ENCODE measurements around the gene MACROD1. TPM values are rescaled to one million over a fixed set of nuclear protein-coding genes. Genes with fewer than 3 reads are reported as not detected.

The MACROD1 gene
- total and polyA plus RNA-seq, 2 experiments from 2014 or later, result 21.2 to 29.8 TPM

- Histone ChIP-seq H2AFZ (no peak overlapping the region), H3K4me2 (no peak overlapping the region), H3K79me2 (no peaks in the 10 kb centered on the region), H3K9me2 (replicated peaks; ENCODE audit: insufficient read depth) (no peaks in the 10 kb centered on the region), H3K4me3 (no peak overlapping the region), H3K27ac (no peak overlapping the region), H3K4me1 (ENCODE audit: insufficient read depth) (no peaks in the 10 kb centered on the region), H3K36me3 (replicated peaks; ENCODE audit: insufficient read depth, low read depth) (no peaks in the 10 kb centered on the region), H4K20me1 (ENCODE audit: insufficient read depth, poor library complexity, severe bottlenecking) (no peaks in the 10 kb centered on the region), H3K9me3 (ENCODE audit: low read depth) (no peaks in the 10 kb centered on the region), H3K27me3 (no peaks in the 10 kb centered on the region)
- TF ChIP-seq EZH2 (IDR thresholded peaks at IDR 0.05; ENCODE audit: borderline replicate concordance), result no peak
- no peak for TF ChIP-seq EZH2phosphoT487 (IDR thresholded peaks at IDR 0.05; ENCODE audit: low read depth, severe bottlenecking, unreplicated experiment)
- TF ChIP-seq CTCF (IDR thresholded peaks at IDR 0.05; ENCODE audit: poor library complexity), result no peak
- no peak for DNase-seq (ENCODE audit: low spot score)
- 79% methylated on average over 41 of the region's 41 CpGs for WGBS (ENCODE audit: low lambda C conversion rate, missing lambda C conversion rate)
Observed at GRCh38 chr11:64144587-64145472, 21.1 kb downstream of the MACROD1 start.

GRCh38 chr11:64141081-64141783, 24.7 kb downstream of the MACROD1 start:
- TF ChIP-seq EZH2 (IDR thresholded peaks at IDR 0.05; ENCODE audit: borderline replicate concordance), result no peak
- Histone ChIP-seq H3K4me2 (no peak overlapping the region), H3K9me2 (replicated peaks; ENCODE audit: insufficient read depth) (no peaks in the 10 kb centered on the region), H3K9me3 (ENCODE audit: low read depth) (no peaks in the 10 kb centered on the region), H3K4me1 (ENCODE audit: insufficient read depth) (no peaks in the 10 kb centered on the region), H3K27ac (no peak overlapping the region), H3K36me3 (replicated peaks; ENCODE audit: insufficient read depth, low read depth) (no peaks in the 10 kb centered on the region), H4K20me1 (ENCODE audit: insufficient read depth, poor library complexity, severe bottlenecking) (no peaks in the 10 kb centered on the region), H3K79me2 (no peaks in the 10 kb centered on the region), H3K27me3 (no peaks in the 10 kb centered on the region), H3K4me3 (no peak overlapping the region), H2AFZ (no peak overlapping the region)
- 91% methylated on average over 21 of the region's 21 CpGs for WGBS (ENCODE audit: low lambda C conversion rate, missing lambda C conversion rate)
- DNase-seq (ENCODE audit: low spot score), result no peak

- H3K4me2 ChIP-seq, result no peak overlapping the region
- no peaks in the 10 kb centered on the region for H4K20me1 ChIP-seq (ENCODE audit: insufficient read depth, poor library complexity, severe bottlenecking)
- no peaks in the 10 kb centered on the region for H3K9me3 ChIP-seq (ENCODE audit: low read depth)
- no peaks in the 10 kb centered on the region for H3K4me1 ChIP-seq (ENCODE audit: insufficient read depth)
- no peaks in the 10 kb centered on the region for H3K27me3 ChIP-seq
- no peak overlapping the region for H3K27ac ChIP-seq
- no peaks in the 10 kb centered on the region for H3K9me2 ChIP-seq (replicated peaks; ENCODE audit: insufficient read depth)
- TF ChIP-seq CTCF (IDR thresholded peaks at IDR 0.05; ENCODE audit: poor library complexity) (no peak), EZH2phosphoT487 (IDR thresholded peaks at IDR 0.05; ENCODE audit: low read depth, severe bottlenecking, unreplicated experiment) (no peak), EZH2 (IDR thresholded peaks at IDR 0.05; ENCODE audit: borderline replicate concordance) (no peak)
- no peak overlapping the region for H2AFZ ChIP-seq
- no peak for DNase-seq (ENCODE audit: low spot score)
- no peak overlapping the region for H3K4me3 ChIP-seq
- no peaks in the 10 kb centered on the region for H3K79me2 ChIP-seq
- no peaks in the 10 kb centered on the region for H3K36me3 ChIP-seq (replicated peaks; ENCODE audit: insufficient read depth, low read depth)
- WGBS (ENCODE audit: low lambda C conversion rate, missing lambda C conversion rate), result 95% methylated on average over 8 of the region's 8 CpGs
Observed at GRCh38 chr11:64140082-64140481, 25.8 kb downstream of the MACROD1 start.

- Histone ChIP-seq H3K79me2 (no peaks in the 10 kb centered on the region), H3K4me3 (no peak overlapping the region), H3K4me1 (ENCODE audit: insufficient read depth) (no peaks in the 10 kb centered on the region), H2AFZ (no peak overlapping the region), H3K36me3 (replicated peaks; ENCODE audit: insufficient read depth, low read depth) (no peaks in the 10 kb centered on the region), H3K27ac (no peak overlapping the region), H3K9me2 (replicated peaks; ENCODE audit: insufficient read depth) (no peaks in the 10 kb centered on the region), H4K20me1 (ENCODE audit: insufficient read depth, poor library complexity, severe bottlenecking) (no peaks in the 10 kb centered on the region), H3K4me2 (no peak overlapping the region), H3K9me3 (ENCODE audit: low read depth) (no peaks in the 10 kb centered on the region), H3K27me3 (no peaks in the 10 kb centered on the region)
- TF ChIP-seq CTCF (IDR thresholded peaks at IDR 0.05; ENCODE audit: poor library complexity) (no peak), EZH2phosphoT487 (IDR thresholded peaks at IDR 0.05; ENCODE audit: low read depth, severe bottlenecking, unreplicated experiment) (no peak), EZH2 (IDR thresholded peaks at IDR 0.05; ENCODE audit: borderline replicate concordance) (no peak)
- DNase-seq (ENCODE audit: low spot score), result no peak
- WGBS (ENCODE audit: low lambda C conversion rate, missing lambda C conversion rate), result 75% methylated on average over 14 of the region's 15 CpGs
Observed at GRCh38 chr11:64139049-64139448, 26.9 kb downstream of the MACROD1 start.

All from hepatocyte (in vitro differentiated cells).